ENCODE results near the gene ZNF12.
"Not testable (repeated sequence)": the region's sequence is repeated elsewhere in the genome, so short reads cannot be mapped to it uniquely, and the experiment has no call there.

The ZNF12 gene

DNA sequence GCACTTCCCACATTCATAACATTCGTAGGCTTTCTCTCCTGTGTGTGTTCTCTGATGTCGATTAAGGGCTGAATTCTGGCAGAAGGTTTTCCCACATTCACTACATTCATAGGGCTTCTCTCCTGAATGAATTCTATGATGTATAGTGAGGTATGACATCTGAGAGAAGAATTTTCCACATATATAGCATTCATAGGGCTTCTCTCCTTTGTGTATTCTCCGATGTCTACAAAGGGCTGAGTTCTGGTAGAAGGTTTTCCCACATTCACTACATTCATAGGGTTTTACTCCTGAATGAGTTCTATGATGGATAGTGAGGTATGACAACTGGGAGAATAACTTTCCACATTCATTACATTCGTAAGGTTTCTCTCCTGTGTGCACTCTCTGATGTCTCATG lies 15.6 kb downstream of the ZNF12 start:
- no peak for DNase-seq

- DNase-seq: no peak
These were observed 26.6 kb downstream of the ZNF12 start for GRCh38 chr7:6680146-6680545.

GRCh38 chr7:6675807-6676405 lies 30.8 kb downstream of the ZNF12 start:
- no peak for DNase-seq

GRCh38 chr7:6670851-6671250 lies 35.9 kb downstream of the ZNF12 start:
- not testable (repeated sequence) for DNase-seq

GRCh38 chr7:6658618-6659345 lies 48.0 kb downstream of the ZNF12 start:
- no peak for DNase-seq

GRCh38 chr7:6656413-6656812 lies 50.3 kb downstream of the ZNF12 start:
- no peak for DNase-seq

- DNase-seq: no peak
These were observed 50.9 kb downstream of the ZNF12 start for GRCh38 chr7:6655636-6656385.

DNA sequence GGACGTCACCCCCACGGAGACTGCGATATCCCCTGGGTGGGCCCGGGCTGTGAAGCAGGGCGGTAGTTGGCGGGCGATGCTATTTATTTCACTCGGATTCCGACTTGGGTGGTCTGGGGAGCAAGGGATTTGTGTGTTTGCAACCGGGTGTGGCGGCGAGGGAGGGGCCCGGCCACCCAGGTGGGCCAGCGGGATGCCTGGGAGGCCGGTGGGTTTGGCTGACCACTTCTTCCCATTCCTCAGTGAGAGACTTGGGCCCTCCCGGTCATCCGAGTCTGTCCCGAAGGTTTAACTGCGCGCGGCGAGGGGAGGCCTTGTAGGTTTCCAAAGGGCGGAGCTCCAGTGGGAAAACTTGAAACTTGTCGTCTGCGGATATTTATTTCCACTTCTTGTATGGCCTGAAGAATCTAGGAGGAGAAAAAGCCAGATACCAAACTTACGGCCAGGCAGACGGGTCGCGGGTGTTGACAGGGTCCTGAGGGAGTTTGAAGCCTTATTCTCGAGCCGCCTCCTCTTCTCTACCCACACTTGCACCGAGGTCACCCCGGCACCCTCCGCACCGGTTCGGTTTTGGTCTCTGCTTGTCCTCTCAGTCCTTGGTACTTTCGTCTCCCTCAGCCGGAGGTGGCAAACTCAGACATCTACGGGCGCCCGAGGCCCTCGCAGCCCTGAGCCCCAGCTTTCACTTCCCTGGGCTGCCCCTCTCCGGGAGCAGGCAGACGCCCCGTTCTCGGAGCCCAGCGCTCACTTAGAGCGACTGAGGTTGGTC lies 51.7 kb downstream of the ZNF12 start:
- DNase-seq: no peak

DNA sequence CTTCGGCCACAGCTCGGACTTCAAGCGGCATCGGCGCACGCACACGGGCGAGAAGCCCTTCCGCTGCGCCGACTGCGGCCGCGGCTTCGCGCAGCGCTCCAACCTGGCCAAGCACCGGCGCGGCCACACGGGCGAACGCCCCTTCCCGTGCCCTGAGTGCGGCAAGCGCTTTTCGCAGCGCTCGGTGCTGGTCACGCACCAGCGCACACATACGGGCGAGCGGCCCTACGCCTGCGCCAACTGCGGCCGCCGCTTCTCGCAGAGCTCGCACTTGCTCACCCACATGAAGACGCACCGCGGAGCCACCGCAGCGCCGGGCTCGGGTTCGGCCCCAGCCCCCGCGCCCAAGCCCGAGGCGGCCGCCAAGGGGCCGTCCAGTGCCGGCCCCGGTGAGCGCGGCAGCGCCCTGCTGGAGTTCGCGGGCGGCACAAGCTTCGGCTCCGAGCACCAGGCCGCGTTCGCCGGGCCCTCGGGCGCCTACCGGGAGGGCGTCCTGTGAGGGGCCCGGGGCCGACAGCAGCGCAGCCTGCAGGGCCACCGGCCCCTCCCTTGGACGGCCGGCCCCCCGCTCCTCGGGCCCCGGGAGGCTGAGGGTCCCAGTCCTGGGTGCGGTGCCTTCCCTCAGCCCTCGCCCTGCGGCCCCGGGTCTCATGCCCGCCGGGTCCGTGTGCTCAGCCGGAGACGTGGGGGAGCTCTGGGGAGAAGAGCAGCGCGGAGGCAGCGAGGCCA lies 52.5 kb downstream of the ZNF12 start:
- no peak for DNase-seq

- no peak for DNase-seq
These were observed 53.4 kb downstream of the ZNF12 start for GRCh38 chr7:6653071-6654003.

GRCh38 chr7:6652446-6653011 lies 54.2 kb downstream of the ZNF12 start:
- DNase-seq: no peak

DNA sequence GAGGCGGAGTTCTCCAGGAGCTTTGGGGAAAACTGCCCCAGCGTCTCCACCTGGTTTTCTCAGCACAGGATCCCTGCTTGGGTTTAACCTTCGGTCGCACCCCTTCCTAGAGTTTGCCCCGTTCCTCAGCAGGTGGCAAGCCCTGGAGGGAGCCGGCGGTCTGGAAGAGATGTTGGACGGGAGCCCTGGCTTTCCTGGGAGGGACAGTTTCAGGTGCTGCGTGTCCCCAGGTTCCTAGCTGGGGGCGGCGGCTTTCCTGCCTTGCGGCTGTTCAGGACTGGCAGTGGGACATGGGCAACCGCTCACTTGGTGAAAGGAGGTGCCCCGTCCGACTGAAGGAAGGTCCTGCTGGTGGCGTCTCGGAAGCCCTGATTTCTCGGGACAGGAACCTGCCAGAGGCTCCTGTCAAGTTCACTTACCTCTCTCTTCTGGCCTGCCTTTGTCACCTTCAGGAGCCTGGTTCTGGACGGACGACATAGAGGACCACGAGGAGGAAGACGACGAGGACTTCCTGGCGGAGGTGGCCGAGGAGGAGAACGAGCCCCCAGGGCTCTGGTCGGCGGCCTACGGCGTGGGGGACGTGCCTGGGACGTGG lies 54.8 kb downstream of the ZNF12 start:
- no peak for DNase-seq

DNA sequence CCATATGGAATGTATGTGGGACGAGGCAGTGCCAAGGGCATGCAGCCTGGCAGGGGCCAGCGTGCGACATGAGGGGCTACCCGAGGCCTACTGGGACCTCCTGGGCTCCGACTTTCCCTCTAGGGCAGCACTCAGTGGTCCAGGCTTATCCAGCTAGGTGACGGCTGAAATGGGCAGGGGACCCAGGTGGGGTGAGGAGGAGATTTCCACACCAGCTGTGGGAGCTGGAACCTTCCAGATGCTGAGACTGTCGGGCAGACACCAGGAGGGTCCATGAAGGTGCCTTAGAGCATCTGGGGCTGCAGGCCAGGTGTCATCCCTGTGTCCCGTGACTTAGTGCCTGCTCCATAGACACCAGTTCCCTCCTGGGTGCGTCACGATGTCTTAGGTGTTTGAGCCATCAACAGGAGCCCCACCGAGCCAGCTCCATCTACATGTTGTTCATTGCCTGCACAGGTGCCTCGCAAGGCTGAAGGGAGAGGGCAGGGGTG lies 56.2 kb downstream of the ZNF12 start:
- no peak for DNase-seq

- no peak for DNase-seq
These were observed 56.7 kb downstream of the ZNF12 start for GRCh38 chr7:6650086-6650485.

- no peak for DNase-seq
These were observed 57.3 kb downstream of the ZNF12 start for GRCh38 chr7:6649241-6649961.

GRCh38 chr7:6648815-6649104 lies 58.0 kb downstream of the ZNF12 start:
- no peak for DNase-seq

DNA sequence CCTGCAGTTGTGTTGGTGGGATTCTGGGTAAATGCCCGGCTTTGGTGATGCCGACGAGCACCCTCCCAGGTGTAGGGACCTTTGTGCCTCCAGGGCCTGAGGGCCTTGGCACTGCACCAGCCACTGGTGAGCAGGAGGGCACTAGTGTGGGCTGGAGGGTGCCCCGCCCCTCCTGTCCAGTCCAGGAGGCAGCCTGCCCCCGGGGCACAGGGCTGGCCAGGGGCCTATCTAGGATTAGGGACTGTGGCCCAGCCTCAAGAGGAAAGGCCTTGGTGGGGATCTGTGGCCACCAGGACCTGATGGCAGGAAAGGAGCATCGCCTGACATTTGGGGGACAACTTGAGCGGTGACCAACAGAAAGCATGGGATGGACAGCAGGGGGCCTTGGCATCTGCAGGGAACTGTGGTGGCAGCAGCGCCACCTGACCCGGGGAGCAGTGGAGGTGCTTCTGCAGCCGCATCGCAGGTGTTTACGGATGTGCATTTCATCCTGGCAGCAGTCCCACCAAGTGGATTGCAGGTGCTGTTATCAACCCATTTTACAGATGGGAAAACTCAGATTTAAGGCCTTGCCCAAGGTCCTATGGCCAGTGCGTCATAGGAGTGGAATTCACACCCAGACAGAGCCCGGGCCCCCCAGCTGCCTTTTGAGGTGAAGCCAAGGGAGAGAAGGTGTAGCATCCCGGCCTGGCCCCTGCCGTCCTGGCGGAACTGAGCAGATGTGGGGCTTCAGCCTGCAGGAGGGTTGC lies 58.5 kb downstream of the ZNF12 start:
- no peak for DNase-seq

DNA sequence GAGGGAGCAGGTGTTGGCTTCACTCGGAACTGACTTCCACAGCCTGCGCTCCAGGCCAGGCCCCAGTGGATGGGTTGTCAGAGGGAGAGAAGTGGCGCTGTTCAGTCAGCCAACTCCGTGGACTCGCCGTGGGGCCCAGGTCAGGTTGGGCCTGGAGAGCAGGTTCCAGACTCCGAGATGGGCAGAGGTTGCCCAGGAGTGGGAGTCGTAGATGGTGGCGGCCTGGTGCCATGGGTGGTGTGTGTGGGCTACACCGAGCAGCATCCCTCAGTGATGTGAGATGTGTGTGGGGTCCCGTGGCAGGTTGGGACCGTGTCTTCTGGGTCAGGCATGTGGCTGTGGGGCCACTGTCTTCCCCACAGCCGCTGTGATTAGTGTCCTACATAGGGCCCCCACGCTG lies 59.2 kb downstream of the ZNF12 start:
- no peak for DNase-seq

DNA sequence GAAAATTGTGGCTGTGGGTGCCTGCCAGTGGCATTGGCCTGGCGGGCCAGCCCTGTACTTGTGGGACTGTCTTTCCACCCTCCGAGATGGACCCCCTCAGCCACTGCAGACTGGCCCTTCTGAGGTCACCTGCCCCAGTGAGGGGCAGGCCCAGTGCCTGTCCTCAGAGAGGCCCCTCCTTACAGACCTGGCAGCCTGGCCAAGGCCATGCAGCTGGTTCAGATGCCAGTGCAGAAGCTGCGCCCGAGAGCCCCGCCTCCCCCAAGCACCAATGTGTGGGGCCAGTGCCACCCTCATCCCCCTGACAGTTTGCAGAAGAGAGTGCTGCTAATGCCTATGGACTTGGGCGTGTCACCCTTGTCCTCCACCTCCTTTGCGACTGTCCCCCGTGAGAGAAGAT lies 59.7 kb downstream of the ZNF12 start:
- no peak for DNase-seq

Measured in cortex of kidney (tissue), 1 donor.